Stimulated activated naive CD4-positive, alpha-beta T cell treated with Interleukin-2 at 50 U/mL for 16 hours (primary cell): ENCODE measurements around the gene ENOX1.

Experiments used
- DNase-seq: peaks from one replicate; lab custom pipeline; 2025; lab: John Stamatoyannopoulos, UW

The ENOX1 gene

DNA sequence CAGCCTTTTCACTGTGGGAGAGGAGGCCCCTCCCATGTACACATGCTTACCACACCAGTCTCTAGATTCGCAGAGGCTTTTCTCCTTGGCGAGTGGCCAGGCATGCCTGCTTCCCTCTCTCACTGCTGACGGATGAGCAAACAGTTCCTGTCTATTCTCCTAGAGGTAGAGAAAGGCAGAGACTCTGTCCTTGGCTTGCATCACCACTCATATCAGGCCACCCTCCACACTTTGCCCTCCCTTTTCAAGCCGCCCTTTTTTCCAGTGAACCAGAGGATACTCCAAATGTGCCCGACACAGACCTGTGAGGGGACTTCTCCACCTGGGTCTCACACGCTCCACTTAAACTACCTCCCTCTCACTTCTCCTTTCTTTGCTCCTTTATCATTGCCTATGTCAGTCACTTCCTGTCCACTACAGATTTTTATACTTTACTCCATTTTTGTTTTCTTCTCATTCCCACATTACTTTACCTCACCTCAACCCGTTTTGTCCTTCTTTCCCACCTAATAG, 478.8 kb downstream of the ENOX1 start:
- no peak for DNase-seq

DNA sequence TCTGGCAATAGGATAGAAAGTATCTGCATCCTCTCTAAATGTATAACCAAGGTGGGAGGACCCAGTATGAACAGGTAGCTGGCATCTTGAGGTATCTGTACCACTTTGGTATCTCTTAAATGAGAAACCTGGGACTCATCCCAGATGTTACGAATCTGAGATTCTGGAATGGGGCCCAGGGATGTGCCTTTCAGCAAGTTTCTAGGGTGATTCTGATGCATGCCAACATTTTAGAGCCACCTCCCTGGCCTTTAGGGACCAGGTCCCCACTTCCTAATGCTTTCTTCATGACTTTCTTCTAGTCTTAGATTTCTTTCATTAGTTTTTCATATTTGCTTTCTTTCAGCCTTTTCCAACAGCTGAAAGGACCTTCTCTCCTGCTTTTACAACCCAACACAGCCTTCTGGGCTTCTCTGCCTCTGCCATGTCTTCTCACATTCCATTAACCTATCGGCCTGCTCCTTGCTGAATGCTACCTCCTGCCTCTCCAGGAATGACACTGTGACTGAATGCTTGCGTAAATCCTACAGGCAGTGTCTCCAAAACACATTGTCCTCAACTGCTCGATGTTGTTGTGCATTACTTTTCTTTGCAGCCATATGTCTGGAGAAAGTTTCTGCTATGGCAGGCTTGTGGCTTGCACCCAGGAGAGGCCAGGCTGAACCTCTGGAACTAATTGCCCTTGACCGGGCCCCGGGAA, 479.4 kb downstream of the ENOX1 start:
- no peak for DNase-seq

DNA sequence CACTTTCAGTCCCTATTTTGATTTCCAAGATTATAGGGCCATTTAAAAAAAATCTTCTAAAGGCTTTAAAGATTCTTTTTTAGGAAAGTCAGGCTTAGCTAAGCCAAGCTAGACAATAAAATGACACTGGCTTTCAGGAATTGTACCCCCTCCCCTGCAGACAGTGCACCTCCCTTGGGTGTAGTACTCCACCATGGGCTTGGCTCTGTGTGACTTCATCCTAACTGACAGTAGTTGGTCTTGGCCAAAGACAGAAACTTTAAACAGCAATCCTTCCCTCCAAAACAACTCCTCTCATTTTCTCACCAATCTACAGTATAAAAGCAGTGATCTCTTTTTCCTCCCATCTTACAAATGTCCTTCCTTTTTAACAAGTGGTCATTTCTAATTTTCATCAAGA, 480.4 kb downstream of the ENOX1 start:
- no peak for DNase-seq

DNA sequence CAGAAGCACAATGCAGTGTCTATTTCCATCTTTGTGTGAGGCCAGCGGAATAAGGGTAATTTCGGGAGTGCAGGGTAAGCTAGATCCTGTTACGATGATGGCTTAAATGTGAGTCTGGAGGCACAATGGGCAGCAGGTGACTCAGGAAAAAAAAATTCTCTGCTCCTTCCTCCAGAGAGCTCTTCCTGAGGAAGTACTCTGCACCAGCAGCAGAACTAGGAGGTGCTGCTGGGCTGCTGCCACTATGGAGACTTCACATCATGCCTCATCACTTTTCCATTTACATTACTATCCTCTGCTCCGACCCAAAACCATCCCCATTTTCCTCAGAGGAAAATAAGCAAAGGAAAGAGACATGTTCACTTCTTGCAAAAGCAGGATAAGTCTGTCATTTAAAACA, 481.4 kb downstream of the ENOX1 start:
- no peak for DNase-seq

DNA sequence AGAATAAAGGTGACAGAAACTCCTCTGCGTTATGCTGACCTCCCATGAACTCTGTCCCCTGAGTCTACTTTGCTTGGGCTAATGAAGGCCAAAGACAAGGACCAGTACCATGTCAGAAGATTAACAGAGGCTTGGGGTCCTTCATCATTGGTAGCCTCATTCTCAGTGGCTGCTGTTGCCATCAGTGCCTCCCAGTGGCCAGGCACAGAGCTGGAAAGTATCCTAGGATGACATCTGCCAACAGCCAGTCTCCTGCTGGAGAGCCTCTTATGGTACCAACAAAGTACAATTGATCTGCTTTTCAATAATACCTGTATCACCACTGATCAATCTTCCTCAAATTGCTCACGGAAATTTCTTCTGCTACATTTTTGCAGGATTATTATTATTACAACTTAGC, 481.8 kb downstream of the ENOX1 start:
- DNase-seq, result no peak

DNA sequence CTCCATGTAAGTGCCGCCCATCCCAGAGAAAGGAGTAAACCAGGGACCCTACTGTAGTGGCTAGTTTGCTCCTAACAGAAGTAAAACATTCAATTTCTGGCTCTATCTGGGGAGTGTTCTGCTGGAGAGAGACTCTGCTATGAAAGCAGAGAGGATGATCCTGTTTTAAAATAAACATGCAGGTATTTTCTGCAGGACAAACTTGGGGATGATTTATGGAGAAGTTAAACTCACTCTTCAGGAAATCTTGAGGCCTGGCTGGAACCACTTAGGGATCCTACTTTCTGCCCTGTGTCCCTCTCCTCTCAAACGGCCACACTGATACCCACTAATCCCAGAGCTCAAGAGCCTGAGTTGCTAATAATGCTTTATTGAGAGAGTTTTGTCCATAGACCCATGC, 482.3 kb downstream of the ENOX1 start:
- no peak for DNase-seq

DNA sequence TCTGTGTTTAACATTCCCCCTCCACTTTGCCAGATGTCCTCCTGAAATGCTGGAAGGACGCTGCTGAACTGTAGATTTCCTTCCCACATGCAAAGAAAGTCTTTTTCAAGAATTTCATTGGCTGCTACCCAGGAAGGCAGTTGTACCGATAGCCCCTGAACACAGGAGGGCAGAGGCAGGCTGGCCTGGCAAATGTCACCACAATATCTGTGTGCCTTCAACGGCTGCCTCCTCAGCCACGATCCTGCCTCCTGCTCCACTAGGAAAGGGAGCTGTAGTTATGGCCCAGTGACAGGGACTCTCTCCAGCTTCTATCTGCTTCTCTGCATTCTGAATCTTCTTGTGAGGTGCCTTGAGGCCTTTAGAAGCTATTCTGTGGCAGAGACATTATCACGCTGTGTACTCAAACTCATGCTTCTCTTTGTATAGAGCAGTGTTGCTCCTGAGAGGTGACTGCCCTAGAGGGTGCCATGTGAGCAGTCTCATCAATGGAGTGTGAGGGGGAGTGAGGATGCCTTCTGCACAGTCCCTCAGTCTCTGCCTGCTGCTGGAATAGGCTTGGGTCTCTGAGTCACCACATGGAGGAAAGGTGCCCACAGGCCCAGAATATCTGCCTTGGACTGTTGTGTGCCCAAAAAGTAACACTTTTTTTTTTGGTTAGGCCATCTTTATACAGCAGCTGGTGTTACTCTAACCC, 483.6 kb downstream of the ENOX1 start:
- no peak for DNase-seq

DNA sequence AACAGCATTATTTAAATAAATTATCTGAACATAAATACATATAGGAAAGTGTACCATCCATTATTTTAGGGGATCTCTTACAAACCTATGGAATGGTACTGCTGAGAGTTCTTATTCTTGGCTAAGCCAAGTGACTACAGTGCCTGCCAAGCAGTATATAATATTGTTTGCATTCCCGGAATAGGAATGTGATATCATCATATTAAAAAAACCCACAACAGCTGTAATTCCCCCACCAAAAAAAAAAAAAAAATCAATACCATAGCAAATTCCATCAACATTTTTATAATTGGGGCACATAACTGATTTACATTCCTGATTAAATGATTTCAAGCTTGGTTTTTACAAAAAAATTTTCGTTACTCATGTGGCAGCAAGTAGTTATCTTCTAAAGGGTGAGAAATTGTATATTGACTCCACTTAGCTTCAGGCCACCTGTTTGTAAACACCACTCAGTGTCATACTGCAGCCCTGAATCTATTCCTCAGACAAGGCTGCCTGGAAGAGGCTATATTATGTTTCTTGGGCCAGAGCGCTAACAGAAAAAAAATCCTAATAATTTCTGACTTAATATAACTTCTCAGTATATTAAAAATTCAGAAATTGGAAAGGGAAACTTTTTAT, 485.3 kb downstream of the ENOX1 start:
- DNase-seq, result no peak

DNA sequence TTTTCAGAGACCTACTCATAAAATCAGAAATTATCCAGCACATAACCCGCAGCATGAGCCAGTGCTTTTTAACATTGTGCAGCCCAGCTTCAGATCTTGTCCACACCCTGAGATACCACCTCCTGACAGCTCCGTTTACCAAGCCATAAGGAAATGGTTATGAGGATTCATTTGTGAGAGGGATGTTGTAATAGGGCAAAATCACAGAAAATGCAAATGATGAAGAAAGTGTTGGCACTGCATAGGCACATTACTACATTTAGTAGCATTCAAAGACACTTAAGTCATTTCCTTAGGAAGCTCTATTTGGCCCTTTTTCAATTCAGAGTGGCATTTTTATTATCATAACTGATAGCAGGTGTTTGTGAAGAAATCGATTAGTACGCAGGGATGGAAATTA, 485.9 kb downstream of the ENOX1 start:
- no peak for DNase-seq

DNA sequence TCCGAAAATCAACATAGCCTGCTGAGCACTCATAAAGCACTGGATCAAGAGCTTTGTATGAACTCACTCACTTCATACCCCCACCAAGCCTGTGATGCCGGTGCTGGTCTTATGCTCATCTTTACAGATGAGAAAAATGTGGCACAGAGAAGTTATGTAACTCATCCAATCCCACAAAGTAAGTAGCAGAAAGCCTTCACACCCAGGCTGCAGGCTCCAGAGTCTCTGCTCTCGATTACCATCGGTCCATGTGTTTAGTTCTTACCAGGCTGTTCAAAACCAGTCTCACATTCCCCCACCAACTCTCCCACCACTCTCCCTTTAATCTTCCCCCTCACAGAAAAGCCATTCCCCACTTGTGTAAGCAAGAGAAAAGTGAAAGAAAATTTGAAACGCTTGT, 487.4 kb downstream of the ENOX1 start:
- no peak for DNase-seq

DNA sequence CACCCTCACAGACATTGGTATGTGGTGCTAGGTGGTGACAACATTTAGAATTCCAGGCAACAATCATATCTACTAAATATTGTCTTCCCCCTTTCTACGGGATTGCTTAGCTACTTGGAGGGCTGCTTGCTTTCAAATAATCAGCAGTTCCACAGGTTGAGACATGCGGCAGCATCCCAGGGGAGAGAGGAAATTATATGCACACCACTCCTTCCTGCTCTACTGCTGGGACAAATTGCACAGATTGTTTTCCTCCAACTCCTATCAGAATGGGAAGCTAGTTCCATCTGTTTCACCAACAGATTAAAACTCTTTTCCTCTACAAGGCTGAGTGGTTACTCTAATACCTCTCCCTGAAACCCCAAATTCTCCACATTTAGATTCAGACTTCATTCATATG, 488.0 kb downstream of the ENOX1 start:
- no peak for DNase-seq

DNA sequence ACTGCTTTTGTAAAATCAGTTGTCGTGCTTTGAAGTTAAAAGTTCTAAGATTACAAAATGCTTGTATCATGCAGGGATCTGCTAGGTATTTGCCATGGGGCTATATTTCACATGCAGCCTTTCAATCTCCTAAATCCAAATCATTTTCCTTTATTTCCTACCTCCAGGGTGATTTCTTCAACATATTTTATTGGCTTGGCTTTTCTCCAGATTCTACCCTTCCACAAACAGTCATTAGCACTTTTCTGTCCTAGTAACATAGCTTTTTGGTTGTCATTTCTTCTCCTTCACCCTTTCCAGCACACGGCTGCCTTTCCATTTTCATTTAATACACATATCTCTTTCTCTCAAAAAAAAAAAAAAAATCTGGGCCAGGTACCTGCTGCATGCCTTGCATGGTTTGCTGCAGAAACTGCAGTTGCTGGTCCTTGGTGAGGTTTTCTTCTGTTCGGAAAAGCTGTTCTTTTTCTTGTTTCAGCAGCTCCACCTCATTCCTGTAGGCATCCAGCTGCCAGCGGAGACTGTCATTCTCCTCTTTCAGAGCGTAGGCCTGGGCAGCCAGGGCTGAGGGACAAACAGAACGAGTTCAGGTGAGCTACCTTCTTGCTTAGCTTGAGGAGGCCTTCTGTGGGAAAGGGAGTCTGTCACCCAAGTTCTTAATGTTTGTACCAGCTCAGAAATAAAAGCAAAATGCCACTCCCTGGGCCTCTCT, 488.6 kb downstream of the ENOX1 start:
- DNase-seq, result no peak

DNA sequence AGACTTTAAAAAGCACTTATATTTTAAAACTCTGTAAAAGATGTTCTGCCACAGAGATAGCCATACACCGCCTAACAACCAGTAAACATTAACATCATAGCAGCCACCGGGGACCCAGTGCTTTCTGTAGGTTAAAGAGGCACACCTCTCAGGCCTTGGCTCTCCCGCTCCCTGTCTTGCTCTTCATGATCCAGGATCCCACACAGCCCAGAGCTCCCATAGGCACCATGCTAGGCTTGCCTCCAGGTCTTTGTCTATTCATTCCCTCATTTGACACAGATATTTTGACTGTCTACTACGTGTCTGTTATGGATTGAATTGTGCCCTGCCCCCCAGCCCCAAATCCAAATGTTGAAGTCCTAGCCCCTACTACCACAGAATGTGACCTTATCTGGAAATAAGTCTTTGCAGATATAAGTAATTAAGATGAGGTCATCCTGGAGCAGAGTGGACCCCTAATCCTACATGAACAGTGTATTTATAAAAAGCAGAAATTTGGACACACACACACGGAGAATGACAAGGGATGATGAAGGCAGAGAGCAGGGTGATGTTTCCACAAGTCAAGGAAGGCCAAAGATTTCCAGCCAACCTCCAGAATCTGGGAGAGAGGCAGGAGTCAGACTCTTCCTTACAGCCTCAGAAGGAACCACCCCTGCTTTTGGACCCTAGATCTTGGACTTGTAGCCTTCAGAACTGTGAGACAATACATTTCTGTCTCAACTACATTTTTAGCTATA, 490.8 kb downstream of the ENOX1 start:
- DNase-seq, result no peak

DNA sequence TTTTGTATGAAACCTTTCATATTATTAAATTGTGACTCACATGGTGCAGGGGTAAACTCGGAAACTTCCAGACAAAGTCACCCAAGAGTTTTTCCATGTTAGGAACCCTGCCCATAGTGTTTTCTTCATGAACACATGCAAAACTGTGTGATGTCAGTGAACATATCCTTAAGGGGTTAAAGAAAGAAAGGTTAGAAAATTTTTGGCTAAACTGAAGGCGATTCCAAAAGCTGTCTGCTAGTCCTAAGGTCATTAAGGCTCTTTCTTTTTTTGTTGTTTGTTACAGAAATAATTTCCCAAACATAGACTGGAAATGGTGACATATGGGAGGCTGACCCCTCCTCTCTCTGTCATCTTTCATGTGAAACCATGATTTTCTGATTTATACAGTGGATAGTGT, 491.5 kb downstream of the ENOX1 start:
- DNase-seq, result no peak

DNA sequence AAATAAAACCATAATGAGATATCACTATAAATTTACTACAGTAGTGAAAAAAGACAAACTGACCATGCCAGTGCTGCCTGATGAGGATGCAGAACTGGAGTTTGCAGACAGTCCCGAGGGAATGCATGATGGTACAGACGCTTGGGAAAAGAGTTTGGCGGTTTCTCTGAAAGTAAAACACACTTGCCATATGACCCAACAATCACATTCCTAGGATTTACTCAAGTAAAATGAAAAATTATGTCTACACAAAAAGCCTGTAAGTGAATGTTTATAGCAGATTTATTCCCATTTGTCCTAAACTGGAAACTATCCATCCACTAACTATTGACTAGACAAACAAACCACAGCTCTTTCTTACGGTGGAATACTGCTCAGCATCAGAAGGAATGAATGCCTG, 492.4 kb downstream of the ENOX1 start:
- no peak for DNase-seq

DNA sequence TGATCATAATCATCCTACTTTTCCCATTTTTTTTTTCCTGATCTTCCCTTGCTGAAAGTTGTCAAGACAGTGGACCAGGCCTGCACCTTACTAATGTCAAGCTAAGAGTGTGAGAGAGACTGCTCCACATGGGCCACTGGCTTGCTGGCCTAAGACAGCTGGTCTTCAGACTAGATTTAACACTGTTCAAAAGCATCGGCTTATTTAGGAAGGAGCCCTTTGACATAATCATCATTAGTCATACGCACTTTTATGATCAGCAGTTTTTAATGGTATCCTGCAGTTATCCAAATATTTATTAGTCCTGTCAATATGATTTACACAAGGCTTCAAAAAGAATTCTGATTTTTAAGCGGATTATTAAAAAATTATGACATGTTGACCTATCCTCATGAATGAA, 492.8 kb downstream of the ENOX1 start:
- DNase-seq, result no peak

DNA sequence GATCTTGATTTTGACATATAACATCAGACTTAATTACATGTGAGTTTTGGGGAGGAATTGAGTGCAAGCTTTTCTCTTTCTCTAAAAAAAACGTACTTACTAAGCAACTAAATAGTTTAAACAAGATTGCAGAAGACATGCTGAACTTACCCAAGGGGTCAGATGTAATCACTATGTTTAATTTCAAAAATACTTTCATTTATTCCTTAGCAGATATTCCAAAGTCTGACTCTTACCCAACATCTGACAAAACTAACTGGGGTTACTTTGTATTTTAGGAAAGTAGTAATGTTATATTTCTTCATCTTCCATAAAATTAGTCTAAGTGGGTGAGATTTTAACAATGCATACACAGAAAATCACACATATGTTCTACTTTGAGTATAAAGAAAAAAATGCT, 493.2 kb downstream of the ENOX1 start:
- DNase-seq, result no peak

DNA sequence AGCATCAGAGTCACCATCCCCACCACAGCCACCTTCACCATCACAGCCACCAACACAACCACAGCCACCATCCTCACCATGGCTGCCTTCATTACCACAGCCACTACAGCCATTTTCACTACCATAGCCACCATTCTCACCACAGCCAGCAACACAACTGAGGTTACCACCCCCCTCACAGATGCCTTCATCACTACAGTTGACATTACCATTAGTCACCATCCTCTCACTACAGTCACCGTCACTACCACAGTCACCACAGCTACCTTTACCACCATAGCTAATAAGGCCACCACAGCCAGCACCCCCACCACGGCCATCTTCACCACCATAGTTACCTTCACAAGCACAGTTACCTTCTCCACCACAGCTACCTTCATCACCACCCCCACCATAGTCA, 493.8 kb downstream of the ENOX1 start:
- DNase-seq, result no peak

DNA sequence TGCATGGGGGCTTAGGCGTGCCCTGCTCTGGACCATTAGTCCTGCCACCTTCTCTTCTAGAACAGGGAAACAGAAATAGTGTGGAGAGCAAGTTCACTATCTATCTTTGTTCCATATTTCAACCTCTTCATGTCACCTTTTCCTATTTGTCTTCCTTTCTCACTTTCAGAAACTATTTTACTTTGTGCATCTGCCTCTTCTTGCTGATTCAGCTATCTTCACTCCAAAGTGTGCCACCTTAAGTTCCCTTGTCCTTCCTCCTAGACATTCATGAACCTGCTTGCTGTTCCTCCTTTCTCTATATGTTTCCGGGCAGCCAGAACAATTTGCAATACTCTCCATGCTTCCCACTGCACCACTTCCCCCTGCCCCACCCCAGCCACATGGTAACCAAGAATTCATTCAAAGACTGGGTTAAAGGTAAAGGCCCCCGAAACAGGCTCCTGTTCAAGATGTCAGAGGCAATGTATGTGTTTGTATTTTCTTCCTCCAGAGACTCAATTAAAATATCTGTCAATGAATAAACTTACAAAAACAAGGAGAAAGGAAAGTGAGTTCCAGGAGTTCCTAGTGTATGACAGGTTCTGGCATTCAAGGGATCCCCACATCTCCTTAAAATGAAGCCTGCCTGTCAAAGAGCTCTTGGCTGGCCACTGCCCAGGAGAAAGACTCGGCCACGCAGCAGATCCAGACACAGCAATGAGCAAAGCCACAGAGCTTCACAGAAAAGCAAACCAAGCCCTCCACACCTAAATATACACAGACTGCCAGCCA, 495.3 kb downstream of the ENOX1 start:
- no peak for DNase-seq

DNA sequence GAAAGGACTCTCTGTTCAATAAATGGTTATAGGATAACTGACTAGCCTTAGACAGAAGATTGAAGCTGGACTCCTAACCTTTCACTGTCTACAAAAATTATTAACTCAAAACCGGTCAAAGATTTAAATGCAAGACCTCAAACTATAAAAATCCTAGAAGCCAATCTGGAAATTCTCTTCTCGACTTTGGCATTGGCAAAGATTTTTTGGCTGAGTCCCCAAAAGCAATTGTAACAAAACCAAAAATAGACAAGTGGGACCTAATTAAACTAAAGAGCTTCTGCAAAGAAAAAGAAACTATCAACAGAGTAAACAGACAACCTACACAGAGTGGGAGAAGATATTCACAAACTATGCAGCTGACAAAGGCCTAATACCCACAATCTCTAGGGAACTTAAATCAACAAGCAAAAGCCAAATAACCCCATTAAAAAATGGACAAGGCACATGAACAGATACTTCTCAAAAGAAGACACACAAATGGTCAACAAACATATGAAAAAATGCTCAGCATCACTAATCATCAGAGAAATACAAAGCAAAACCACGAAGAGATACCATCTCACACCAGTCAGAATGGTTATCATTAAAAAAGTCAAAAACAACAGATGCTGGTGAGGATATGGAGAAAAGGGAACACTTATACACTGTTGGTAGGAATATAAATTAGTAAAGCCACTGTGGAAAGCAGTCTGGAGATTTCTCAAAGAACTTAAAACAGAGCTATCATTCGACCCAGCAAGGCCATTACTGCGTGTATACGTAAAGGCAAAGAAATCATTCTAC, 497.1 kb downstream of the ENOX1 start:
- DNase-seq, result no peak
